GM18499 (cell line): ENCODE results near the gene SEZ6L2.

Experiments
- ATAC-seq: cut with Tn5 transposase; IDR thresholded peaks from one replicate; pipeline ENCODE4 v1.9.1; 2021; ENCODE audit warnings: moderate number of reproducible peaks; ENCODE audit not compliant: insufficient read depth, unreplicated experiment

The SEZ6L2 gene

DNA sequence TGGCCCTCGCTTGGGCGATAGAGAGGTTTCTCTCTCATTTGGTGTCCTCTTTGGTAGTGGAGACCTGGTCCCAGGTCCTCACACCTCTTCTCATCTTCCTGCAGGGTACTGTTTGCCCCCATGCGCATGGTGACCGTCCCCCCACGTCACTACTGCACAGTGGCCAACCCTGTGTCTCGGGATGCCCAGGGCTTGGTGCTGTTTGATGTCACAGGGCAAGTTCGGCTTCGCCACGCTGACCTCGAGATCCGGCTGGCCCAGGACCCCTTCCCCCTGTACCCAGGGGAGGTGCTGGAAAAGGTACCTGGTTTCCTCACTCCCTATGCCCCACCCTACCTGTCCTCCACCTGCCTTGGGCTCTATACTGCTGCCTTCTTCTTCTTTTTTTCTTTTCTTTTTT, 68.6 kb downstream of the SEZ6L2 start:
- ATAC-seq: no peak

DNA sequence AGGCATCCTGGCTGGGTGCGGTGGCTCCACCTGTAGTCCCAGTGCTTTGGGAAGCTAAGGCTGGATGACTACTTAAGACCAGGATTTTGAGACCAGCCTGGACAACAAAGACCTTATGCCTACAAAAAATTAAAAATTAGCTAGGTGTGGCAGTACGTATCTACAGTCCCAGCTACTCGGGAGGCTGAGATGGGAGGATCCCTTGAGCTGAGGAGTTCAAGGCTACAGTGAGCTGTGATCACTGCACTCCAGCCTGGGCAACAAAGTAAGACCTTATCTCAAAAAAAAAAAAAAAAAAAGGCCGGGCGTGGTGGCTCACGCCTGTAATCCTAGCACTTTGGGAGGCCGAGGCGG, 73.0 kb downstream of the SEZ6L2 start:
- no peak for ATAC-seq

DNA sequence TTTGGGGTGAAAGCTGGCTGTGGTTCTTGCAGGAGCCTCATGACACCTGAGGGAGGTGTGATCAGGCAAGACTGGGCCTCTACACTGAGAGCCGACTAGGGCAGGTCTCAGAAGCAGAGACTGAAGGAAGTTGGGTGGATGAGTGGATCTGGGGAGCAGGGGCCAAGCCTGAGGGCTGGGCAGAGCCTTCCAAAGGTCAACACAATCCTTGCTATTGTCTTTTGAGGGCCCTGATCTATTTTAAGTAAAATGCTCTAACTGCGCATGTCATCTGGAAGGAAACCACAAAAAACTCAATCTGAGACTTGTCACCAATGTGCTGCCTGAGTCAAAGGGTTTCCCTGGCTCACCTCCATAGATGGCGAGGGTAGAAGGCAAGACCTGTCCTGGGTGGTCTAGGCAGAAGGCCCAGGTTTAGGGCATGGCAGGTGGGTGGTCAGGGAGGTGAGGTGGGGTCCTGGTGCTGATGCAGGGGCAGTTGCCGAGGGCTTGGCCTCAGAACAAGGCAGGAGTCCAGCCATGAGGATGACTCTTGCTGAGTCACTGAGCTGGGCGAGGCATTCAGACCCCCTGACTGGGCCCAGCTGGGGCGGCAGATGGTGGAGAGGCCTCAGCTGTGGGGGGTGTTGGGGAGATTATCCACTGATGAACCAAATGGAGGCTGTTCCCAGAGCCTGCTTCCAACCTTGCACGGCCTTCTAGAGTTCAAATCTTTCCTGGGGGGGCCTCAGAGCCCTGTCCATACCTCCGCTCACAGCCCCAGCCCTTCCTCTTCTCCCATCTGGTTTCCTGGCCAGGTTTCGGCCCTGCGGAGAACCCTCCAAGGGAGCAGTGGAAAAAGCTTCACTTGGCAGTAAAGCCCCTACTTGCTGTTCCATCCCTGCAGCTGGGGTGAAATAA, 74.0 kb downstream of the SEZ6L2 start:
- ATAC-seq: no peak

DNA sequence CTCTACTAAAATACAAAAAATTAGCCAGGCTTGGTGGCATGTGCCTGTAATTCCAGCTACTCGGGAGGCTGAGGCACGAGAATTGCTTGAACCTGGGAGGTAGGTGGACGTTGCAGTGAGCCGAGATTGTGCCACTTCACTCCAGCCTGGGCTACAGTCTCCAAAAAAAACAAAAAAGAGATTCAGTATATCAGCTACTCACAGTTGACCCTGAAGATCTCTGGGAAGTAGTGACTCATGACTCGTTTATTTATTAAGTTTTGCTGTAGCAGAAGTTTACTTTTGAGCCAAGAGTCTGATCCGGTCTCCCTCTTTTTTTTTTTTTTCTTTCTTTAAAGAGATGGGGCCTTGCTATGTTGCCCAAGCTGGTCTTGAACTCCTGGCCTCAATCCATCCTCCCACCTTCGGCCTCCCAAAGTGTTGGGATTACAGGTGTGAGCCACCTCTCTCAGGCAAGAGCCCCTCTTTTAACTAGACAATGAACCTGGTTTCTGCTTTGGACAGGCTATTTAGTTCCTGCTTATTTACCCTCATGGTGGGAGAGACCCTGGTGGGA, 74.7 kb downstream of the SEZ6L2 start:
- no peak for ATAC-seq

DNA sequence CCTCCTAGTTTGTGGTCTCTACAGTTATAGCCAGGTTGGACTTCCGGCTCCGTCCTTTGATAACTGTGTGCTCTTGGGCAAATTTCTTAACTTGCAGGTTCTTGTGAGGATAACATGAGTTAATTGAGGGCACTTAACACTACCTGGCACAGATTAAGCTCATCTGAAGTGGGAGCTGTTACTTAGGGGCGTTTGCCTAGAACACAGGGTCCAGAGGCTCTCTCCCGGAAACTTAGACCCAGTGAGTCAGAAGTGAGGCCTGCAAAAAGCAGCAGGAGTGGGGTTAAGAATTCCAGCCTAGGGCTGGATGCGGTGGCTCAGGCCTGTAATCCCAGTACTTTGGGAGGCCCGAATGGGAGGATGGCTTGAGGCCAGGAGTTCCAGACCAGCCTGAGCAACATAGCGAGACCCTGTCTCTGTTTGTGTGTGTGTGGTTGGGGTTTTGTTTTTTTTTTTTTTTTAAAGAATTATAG, 77.7 kb downstream of the SEZ6L2 start:
- ATAC-seq: no peak
